Ovary (tissue), 3 donors: Measurements from ENCODE around the gene ALOX12B.

ENCODE experiments used
- POLR2A ChIP-seq: fragments of 450-650 bp; IDR thresholded peaks from one replicate; pipeline ENCODE4 v1.6.1; 2017; ENCODE audit warnings: antibody characterized with exemption, mild to moderate bottlenecking, moderate library complexity
- TF ChIP-seq, protein P1 (sequence below), 3 donors: fragments of 450-650 bp in 2 of 3; fragments of 200-600 bp in 1 of 3; IDR thresholded peaks; one replicate each; pipeline versions ENCODE4 v1.5.1 to v1.8.0; 2016 to 2022; ENCODE audit warnings: antibody characterized with exemption in 3 of 3, mild to moderate bottlenecking in 1 of 3
- donor health status: DM: no; HTN: no; CAD: no.

DNA sequence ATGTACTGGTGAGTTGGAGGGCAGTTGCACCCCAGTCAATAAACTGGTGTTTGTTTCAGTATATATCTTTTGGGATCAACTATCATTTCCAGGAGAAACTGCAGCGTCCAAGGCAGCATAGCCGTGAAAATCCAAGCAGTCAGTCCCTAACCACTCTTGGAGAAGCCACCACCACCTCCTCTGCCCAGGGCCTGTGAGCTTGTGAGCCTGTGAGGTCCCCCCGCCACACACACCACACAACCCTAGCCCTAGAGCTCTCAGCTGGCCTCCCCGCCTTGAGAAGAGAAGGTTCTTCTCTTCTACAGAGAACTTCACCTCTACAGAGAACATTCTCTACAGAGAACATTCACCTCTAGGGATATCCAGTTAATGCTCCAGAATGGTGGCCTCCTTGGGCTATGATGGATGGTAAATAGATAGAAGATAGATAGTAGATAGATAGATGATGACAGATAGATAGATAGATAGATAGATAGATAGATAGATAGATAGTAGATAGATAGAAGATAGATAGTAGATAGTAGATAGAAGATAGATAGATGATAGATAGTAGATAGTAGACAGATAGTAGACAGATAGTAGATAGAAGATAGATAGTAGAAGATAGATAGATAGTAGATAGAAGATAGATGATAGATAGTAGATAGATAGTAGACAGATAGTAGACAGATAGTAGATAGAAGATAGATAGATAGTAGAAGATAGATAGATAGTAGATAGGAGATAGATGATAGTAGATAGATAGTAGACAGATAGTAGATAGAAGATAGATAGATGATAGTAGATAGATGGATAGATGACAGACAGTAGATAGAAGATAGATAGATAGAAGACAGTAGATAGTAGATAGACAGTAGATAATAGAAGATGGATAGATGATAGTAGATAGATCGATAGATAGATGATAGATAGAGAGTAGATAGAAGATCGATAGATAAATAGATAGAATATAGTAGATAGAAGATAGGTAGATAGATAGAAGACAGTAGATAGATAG, 35.0 kb downstream of the ALOX12B start:
- TF ChIP-seq, protein P1, sequence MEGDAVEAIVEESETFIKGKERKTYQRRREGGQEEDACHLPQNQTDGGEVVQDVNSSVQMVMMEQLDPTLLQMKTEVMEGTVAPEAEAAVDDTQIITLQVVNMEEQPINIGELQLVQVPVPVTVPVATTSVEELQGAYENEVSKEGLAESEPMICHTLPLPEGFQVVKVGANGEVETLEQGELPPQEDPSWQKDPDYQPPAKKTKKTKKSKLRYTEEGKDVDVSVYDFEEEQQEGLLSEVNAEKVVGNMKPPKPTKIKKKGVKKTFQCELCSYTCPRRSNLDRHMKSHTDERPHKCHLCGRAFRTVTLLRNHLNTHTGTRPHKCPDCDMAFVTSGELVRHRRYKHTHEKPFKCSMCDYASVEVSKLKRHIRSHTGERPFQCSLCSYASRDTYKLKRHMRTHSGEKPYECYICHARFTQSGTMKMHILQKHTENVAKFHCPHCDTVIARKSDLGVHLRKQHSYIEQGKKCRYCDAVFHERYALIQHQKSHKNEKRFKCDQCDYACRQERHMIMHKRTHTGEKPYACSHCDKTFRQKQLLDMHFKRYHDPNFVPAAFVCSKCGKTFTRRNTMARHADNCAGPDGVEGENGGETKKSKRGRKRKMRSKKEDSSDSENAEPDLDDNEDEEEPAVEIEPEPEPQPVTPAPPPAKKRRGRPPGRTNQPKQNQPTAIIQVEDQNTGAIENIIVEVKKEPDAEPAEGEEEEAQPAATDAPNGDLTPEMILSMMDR (IDR thresholded peaks at IDR 0.05): no peak
- TF ChIP-seq POLR2A: no peak
